Measurements from ENCODE around the gene USP11.

Gene USP11

DNA sequence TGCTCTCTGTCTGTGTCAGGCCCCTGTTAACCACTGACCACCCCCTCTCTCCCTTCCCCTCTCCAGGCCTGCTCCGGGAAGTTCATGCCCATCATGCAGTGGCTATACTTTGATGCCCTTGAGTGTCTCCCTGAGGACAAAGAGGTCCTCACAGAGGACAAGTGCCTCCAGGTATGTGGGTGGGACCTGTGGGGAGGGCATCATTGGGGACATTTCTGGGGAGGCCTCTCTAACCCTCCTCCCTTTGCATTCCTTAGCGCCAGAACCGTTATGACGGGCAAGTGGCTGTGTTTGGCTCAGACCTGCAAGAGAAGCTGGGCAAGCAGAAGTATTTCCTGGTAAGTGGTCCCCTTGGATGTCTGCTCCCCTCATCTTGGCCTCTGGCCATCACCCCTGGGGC lies 29.9 kb upstream of the USP11 start:
- DNase-seq (ENCODE audit: low read depth in 2 of 2) = no peak

DNA sequence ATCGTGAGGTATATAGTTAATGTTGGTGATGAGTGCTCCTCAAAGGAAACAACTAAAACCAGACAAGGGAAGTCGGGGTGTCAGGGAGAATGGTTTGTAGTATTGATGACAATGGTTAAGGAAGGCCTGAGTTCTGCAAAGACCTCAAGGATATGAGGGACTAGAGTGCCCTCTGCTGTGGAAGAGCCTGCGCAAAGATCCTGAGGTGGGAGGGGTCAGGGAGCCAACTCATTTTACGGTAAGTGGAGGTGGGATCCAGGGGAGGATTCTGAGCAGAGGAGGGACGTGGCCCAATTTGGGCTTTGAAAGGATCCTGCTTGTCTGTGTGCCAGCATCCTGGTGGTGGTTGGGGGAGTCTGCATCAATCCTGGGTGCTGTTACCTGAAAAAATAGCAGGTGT lies 27.8 kb upstream of the USP11 start:
- DNase-seq (ENCODE audit: low read depth in 2 of 2) = no peak

DNA sequence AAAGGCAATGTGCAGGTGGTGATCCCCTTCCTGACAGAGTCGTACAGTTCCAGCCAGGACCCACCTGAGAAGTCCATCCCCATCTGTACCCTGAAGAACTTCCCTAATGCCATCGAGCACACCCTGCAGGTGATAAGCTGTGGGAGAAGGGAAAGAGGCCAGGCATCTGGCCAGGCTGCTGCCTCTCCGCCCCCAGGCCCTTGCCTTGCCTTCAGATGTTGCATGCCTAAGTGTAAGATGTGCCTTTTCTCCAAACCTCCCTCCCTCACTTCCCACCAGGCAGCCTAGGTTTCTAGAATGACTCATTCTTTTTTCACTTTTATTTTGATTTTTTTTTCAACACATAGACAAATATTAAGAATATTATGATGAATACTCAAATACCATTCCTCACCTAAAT lies 26.5 kb upstream of the USP11 start:
- DNase-seq (ENCODE audit: low read depth in 2 of 2) = no peak

DNA sequence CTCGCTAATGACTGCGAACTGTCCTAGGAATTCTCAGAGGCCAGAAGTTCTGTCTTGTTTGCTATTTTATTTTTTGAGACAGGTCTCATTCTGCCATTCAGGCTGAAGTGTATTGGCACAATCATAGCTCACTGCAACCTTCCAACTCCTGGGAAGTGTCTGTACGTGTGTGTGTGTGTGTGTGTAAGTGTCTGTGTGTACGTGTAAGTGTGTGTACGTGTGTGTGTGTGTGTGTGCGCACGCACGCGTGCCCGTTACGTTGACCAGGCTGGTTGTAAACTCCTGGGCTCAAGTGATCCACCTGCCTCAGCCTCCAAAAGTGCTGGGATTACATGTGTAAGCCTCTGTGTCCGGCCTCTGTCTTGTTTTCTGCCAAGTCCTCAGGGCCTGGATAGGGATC lies 24.7 kb upstream of the USP11 start:
- DNase-seq (ENCODE audit: low read depth in 2 of 2) = no peak

DNA sequence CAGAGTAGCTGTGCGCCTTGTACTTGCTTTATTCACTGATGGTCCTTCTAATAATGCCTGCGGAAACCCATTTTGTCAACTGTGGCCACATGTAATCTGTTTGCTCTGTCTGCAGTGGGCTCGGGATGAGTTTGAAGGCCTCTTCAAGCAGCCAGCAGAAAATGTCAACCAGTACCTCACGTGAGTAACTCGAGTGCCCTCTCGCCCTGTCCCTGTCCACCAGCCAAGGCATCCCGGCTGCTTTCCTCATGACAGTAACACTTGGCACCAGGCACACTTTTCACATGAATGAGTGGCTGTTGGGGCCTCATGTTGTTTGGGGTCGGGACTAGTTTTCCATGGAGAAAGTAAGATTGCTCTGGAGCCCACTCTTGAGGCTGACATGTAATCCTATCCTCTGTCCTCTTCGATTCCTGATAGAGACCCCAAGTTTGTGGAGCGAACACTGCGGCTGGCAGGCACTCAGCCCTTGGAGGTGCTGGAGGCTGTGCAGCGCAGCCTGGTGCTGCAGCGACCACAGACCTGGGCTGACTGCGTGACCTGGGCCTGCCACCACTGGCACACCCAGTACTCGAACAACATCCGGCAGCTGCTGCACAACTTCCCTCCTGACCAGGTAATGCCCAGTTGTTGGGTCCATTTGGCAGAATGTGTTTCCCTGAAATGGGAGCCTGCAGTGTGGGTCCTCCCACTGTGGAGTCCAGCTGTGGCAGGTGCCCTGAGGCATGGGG lies 23.1 kb upstream of the USP11 start:
- DNase-seq (ENCODE audit: low read depth in 2 of 2) = no peak

DNA sequence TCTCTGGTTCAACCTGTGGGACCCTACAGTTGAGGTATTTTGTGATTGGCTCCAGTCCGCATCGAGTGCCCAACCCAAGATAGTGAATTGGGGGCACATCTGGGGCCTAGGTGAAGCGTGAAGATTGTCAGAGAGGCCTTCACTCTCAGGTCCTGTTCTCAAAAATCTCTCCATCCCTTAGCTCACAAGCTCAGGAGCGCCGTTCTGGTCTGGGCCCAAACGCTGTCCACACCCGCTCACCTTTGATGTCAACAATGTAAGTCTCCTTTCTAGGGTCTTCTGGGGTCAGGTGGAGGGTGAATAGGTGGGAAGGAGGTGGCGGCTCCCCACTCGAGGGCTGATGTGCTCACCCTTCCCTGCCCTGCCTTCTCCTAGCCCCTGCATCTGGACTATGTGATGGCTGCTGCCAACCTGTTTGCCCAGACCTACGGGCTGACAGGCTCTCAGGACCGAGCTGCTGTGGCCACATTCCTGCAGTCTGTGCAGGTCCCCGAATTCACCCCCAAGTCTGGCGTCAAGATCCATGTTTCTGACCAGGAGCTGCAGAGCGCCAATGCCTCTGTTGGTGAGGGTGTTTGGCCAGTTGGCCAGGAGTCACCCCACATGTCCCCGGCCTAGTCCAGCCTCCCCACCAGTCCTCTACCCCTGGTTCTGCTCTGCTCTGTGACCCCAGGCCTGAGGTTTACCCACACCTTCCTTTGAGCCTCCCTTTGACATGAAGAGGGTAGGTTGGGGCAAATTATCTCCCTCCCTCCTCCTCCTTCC lies 22.0 kb upstream of the USP11 start:
- no peak for DNase-seq (ENCODE audit: low read depth in 2 of 2)

DNA sequence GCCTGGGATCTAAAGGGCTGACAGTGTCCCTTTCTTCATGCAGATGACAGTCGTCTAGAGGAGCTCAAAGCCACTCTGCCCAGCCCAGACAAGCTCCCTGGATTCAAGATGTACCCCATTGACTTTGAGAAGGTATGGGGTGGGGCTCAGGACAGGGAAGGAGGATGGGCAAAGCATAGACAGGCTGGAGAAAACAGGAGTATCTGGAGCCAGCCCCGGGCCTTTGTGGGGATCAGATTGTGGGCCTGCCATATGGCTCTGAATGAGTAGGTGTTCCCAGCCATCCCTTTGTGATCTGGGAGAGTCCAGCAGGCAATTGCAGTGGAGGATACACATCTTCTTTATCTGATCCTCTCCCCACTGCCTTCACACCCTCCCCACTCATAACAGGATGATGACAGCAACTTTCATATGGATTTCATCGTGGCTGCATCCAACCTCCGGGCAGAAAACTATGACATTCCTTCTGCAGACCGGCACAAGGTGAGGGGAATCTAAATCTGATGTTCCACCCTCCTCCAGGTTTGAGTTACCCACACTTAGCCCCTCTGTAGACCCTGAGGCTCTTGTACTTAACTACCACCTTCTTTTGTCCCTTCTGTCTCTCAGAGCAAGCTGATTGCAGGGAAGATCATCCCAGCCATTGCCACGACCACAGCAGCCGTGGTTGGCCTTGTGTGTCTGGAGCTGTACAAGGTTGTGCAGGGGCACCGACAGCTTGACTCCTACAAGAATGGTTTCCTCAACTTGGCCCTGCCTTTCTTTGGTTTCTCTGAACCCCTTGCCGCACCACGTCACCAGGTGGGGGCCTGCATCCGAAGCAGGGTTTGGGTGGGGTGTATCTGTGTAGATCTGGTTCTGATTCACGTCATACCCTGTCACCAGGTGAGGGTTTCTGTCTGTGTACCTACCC lies 20.2 kb upstream of the USP11 start:
- no peak for DNase-seq (ENCODE audit: low read depth in 2 of 2)

DNA sequence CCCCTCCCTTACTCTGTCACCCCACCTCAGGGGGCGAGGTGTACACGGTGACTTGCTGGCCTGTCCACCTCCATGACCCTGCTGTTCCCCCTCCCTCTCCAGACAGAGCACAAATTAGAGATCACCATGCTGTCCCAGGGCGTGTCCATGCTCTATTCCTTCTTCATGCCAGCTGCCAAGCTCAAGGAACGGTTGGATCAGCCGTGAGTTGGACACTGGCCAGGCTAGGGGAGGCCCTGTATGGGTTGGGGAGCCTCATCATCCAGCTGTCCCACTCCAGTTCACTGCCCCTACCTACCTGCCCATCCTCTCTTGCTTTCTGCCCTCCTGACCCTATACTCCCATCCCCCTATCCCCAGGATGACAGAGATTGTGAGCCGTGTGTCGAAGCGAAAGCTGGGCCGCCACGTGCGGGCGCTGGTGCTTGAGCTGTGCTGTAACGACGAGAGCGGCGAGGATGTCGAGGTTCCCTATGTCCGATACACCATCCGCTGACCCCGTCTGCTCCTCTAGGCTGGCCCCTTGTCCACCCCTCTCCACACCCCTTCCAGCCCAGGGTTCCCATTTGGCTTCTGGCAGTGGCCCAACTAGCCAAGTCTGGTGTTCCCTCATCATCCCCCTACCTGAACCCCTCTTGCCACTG lies 18.3 kb upstream of the USP11 start:
- DNase-seq (ENCODE audit: low read depth in 2 of 2) = no peak

DNA sequence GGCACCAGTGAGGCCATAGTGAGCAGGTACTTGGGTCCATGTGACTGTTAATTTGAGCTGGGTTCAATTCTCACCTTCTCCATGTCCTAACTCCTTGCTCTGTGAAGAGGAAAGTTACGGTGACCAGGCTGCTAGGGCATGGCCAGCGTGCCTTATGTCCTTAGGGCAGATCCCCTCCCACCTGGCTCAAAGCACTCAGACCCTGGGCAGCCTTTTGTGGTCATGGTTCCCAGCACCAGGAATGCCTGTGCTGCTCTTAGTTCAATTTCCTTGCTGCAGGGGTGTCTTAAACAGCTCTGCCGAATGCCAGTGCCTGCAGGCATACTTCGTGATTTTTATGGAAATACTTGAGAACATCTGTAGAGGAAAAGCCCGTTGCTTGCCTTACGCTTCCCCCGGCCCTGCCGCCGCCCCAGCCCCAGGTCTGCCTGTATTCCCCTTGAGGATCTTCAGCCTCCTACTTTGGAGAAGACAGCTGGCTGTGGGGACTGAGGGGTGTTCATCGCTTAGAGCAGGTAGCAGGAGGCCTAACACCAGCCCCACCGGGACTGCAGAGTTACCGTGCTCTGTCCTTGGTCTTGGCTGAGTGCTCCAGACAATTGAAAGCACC lies 17.4 kb upstream of the USP11 start:
- DNase-seq (ENCODE audit: low read depth in 2 of 2) = no peak

DNA sequence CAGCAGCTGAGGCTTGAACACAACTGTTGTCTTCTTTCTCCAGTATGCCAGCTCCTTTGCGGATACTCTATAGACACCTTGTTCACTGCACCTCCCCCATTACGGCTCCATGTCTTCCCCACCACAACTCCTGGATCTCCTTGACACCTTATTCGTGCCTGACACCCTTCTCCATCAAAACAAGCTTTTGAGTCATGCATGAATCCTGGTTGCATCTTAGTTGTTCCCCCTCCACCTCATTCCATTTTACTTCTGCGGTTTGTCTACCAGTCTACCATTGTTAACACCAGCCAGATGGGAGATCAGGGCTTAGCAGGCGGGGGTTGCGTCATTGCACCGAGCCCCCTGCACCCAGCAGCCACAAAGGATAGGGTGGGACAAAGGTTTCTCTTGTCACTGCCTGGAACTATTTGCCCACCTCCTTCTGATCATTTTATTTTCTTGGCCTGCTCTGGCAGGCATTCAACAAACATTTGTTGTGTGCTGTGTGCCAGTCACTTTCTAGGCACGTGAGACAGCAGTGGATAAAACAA lies 16.4 kb upstream of the USP11 start:
- DNase-seq (ENCODE audit: low read depth in 2 of 2) = no peak

DNA sequence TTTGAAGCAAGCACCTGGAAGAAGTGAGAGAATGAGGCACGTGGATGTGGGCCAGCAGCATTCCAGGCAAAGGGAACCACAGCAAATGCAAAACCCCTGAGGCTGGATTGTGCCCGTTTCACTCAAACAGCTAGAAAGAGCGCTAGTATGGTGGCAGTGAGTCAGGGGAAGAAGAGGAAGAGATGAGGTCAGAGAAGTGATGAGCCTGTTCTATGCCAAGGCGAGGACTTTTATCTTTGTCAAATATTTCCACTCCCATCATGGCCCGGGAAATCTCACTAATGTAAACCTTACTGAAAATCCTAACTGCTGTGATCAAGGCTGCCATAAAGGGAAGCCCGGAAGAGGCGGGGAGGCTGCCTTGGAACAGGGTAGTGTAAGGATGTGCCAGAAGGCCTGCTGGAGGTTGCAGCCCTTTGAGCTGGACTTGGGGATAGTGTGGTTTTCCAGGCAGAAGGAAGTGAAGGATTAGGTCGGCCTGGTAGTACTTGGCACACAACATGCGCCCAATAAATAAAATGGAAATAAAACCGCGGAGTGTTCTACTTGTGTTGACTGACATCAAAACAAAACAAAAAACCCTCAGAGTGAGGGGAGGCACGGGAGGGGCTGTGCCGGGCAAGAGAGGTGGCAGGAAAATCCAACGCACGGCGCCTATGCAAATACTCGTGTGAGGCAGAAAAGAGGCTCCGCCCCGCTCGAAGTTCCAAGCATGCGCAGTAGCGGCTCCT lies 15.5 kb upstream of the USP11 start:
- no peak for DNase-seq (ENCODE audit: low read depth in 2 of 2)

DNA sequence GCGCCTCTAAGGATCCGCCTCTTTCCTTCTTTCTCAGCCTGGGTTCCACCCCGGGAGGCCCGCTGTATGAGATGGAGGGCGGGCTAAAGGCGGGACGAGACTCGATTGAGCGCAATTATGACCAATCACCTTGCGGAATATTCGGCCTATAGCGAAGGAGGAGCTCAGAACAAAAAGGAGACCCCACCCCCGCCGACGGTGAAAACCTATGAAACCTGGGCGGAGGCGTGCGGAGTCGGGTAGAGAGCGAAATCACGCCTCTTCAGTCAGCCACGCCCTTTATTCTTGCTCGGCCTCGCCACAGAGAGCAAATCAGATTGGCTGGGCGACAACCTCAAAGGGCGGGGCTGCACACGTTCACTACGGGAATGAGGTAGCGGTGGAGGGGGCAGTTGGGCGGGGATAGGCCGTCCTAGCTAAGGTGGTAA lies 14.9 kb upstream of the USP11 start:
- peak; percentile 80 to 94 for DNase-seq (ENCODE audit: low read depth in 2 of 2)

DNA sequence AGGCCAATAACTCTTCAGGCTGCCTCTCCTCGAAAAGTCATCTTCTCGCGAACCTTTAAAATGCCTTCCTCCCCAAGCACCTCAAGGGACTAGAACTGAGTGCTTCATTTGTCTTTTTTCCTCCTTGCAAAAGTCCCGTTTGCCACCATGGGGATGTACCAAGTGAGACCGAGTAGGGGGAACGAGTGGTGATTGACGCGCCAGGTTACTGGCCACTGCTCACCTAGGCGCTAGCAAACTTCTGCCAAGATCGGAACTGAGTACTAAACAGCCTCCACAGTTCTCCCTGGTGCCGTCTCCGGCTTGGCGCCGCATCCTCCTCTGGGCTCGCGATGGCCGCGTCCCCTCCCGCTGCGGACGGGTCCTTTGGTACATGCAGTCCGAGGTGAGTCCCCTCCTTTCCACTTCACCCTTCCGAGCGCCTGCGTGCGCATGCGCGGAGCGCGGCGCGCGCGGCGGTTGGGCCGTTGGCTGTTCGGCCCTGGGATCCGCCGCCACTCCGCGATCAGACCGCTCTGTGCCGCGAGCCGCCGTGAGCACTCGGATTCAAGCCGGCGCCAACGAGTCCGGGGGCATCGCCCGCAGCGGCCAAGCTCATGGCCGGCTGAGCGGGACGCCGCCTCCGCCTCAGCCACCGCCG lies 14.4 kb upstream of the USP11 start, which contains the start of gene CDK16:
Gene CDK16 (plus strand): TSS at position 402 of the 640 bp plus-strand sequence. CDS start 4,877 bp downstream, outside the sequence.
- peak; percentile 38 to 59 for DNase-seq (ENCODE audit: low read depth in 2 of 2)

DNA sequence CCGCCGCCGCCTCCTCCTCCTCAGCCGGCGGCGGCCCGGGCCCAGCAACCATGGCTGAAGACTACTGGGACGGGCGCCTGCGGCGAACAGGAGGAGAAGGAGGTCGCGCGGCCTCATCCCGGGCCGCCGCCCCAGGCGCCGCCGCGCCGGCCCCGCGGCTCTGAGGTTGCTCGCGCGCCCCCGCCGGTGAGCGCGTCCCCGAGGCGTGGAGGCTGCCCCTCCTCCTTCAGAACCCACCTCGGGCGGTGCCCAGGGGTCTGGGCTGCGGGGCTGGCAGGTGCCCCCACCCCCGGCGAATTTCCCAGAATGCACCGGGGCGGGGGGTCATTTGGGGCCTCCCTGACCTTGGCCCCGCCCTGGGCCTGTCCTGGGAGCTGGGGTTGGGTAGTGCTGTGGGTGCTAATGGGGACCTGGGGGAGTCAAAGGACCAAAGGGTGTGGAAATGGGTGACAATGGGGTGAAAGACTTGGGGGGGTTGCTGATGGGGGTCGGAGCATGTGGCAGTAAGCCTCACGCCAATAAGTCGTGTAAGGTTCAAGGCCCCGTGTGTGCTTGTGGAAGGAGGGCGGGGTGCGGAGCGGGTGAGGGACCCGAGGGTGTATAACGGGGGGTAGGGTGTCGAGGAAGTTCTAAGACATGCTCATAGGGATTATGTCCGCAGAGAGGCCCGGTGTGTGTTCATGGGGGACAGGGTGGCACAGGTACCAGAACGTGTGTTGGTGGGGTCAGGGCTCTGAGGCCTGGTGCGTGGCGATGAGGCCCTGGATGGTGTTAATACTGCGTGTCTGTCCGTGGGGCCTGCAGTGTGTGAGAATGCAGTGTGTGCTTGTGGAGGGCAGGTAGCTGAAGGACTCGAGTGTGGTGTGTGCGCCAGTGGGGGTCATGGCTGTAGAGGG lies 13.6 kb upstream of the USP11 start:
- peak in 1 of 2 donors; percentile 10 for DNase-seq (ENCODE audit: low read depth in 2 of 2)

DNA sequence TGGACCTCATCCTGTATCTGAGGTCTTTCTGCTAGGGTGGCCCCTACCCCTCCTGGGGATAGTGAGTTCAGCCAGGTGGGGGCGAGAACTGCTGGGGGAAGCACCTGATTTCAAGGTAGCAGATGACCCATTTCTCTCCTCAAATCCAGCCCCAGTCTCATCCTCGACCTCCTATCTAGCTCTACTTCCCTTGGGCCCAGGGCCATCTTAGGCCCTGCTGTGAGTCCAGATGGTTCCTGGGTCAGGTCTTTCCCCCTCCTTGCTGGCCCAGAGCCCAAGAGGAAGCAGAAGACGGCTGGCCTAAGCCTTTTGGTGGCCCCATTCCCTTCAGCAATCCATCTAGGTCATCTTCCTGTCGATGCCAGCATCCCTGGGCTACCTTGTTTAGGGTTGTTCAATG lies 11.1 kb upstream of the USP11 start:
- no peak for DNase-seq (ENCODE audit: low read depth in 2 of 2)

DNA sequence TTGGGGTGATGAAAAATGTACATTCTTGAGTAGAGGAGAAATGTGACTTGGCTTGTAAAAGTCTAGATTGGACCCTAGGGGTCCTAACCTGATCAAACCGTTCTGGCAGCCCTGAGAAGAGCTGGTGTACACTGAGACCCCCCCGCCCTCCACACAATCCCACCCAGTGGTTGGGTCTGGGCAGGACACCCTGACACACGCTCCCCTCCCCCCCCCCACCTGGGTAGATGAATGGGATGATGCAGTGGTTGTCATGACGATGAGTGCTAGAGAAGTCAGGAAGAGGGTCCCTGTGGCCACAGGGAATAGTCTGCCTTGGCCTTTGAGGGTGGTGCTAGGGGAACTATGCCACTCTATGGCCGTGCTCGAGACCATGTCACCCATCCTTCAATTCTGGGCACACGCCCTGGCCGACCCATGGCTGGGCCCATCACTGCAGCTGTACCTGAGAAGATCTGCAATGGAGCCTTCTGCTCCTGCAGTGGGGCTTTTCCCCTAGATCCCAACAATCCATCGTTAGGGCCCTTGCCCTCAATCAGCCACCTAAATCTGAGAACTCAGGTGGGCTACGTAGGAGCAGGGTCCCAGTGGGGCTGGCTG lies 10.0 kb upstream of the USP11 start:
- DNase-seq (ENCODE audit: low read depth in 2 of 2) = no peak

DNA sequence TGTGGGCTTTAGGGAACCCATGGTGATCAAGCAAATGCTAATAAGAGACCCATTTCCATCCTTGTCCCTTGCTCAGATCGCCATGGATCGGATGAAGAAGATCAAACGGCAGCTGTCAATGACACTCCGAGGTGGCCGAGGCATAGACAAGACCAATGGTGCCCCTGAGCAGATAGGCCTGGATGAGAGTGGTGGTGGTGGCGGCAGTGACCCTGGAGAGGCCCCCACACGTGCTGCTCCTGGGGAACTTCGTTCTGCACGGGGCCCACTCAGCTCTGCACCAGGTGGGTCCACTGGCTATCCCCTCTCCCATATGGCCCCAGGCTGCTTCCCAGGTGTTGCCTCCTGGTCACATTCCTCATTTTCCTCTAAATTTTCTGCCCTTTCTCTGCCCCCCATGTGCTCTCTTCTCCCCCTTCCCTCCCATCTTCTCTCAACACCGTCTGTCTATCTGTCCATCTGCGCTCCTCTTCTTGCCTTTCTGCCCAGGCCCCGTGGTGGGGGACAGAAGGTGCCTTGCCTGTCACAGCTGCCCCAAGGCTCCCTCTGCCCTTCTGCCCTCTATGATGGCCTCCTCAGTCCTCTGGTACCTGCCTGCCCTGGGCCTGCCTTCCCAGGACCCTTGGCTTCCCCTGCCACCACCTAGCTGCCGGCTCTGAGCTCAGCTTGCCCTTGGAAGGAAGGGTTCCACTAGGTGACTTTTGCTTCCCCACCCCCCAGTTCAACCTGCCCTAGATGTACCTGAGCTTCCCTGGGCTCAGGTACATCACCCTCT lies 9.1 kb upstream of the USP11 start:
- DNase-seq (ENCODE audit: low read depth in 2 of 2) = no peak
